ENCODE measurements around the gene LZTR1.

DNA sequence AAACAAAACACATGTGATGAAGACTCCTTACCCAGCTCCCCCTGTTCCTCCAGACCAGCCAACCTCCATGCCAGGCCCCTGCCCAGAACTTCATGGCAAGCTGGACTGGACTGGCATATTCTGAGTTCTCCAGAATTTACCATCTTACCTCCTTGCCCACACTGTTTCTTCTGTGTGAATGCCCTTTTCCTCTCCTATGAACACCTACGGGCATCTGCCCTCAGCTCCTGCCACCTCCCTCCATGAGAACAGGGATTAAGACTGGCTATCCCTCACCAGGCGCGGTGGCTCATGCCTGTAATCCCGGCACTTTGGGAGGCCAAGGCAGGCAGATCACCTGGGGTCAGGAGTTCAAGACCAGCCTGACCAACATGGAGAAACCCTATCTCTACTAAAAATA is 21.5 kb upstream of the LZTR1 start:
- TF ChIP-seq, protein P1, sequence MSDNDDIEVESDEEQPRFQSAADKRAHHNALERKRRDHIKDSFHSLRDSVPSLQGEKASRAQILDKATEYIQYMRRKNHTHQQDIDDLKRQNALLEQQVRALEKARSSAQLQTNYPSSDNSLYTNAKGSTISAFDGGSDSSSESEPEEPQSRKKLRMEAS (IDR thresholded peaks at IDR 0.05; ENCODE audit: insufficient read depth, insufficient read length): no peak
- no peak for TF ChIP-seq CTCF (IDR thresholded peaks at IDR 0.05; ENCODE audit: extremely low read depth in 1 of 2, insufficient read depth in 1 of 2, low read depth in 1 of 2, low read length in 2 of 2)
- TF ChIP-seq POLR2AphosphoS5 (IDR thresholded peaks at IDR 0.05; ENCODE audit: insufficient read depth, low read depth, low read length): no peak
- no peak for TF ChIP-seq POLR2A (IDR thresholded peaks at IDR 0.05; ENCODE audit: low read depth, low read length)
- no peak for TF ChIP-seq MYC (IDR thresholded peaks at IDR 0.05; ENCODE audit: low read depth, low read length)
- TF ChIP-seq EZH2 (IDR thresholded peaks at IDR 0.05; ENCODE audit: borderline replicate concordance, low read depth, low read length, severe bottlenecking): no peak
- TF ChIP-seq FOS (IDR thresholded peaks at IDR 0.05; ENCODE audit: borderline replicate concordance, insufficient read depth, low read length): no peak
- no peak for TF ChIP-seq JUN (IDR thresholded peaks at IDR 0.05; ENCODE audit: borderline replicate concordance, insufficient read depth, insufficient read length, low read depth)
- no peak for TF ChIP-seq GATA2 (IDR thresholded peaks at IDR 0.05; ENCODE audit: insufficient read depth, insufficient read length, low read depth, low read length)

Measured in endothelial cell of umbilical vein (primary cell).